Type B pancreatic cell (in vitro differentiated cells): ENCODE data around the gene POLRMT. TPM values are rescaled to one million over a fixed set of nuclear protein-coding genes. Genes with fewer than 3 reads are reported as not detected.

ENCODE experiments used
- DNase-seq: peaks from one replicate; pipeline ENCODE4 v3.0.0; 2021; ENCODE audit warnings: mixed read lengths; ENCODE audit not compliant: unreplicated experiment; ENCODE audit errors: extremely low spot score
- H3K27ac Mint-ChIP-seq: 2 replicates; pipeline ENCODE4 v1.8.0; 2021; ENCODE audit warnings: mild to moderate bottlenecking, mixed read lengths
- H3K27me3 Mint-ChIP-seq: 2 replicates; pipeline ENCODE4 v1.8.0; 2021; ENCODE audit warnings: mixed read lengths
- H3K36me3 Mint-ChIP-seq: 2 replicates; pipeline ENCODE4 v1.8.0; 2021; ENCODE audit warnings: mixed read lengths
- H3K4me1 Mint-ChIP-seq: one replicate; pipeline ENCODE4 v1.8.0; 2021; ENCODE audit warnings: mixed read lengths; ENCODE audit not compliant: unreplicated experiment
- H3K4me3 Mint-ChIP-seq: 2 replicates; pipeline ENCODE4 v1.8.0; 2021; ENCODE audit warnings: mild to moderate bottlenecking, mixed read lengths
- H3K9me3 Mint-ChIP-seq: 2 replicates; pipeline ENCODE4 v1.8.0; 2021; ENCODE audit warnings: mixed read lengths
- CTCF ChIP-seq: fragments of 200-600 bp; sonication (generic); conservative IDR thresholded peaks from 2 replicates; pipeline ENCODE4 v1.5.0; 2021; ENCODE audit warnings: antibody characterized with exemption, mild to moderate bottlenecking
- total RNA-seq: library from RNA; stranded (reverse); gene quantifications from 2 replicates; pipeline ENCODE4 v1.2.1, GENCODE V29; 2021; ENCODE audit warnings: low replicate concordance

Gene POLRMT
- total RNA-seq, 1 donor from 2014 or later = 59.8 TPM

GRCh38 chr19:617551-618246, 15.6 kb downstream of the POLRMT start:
- no peak for TF ChIP-seq CTCF
- Mint-ChIP-seq H3K4me1 (no peaks in the 10 kb centered on the region), H3K27me3 (no peaks in the 10 kb centered on the region), H3K27ac (no peak overlapping the region), H3K9me3 (no peaks in the 10 kb centered on the region), H3K36me3 (peaks cover 10% of the 10 kb centered on the region), H3K4me3 (no peak overlapping the region)
- DNase-seq = no peak

DNA sequence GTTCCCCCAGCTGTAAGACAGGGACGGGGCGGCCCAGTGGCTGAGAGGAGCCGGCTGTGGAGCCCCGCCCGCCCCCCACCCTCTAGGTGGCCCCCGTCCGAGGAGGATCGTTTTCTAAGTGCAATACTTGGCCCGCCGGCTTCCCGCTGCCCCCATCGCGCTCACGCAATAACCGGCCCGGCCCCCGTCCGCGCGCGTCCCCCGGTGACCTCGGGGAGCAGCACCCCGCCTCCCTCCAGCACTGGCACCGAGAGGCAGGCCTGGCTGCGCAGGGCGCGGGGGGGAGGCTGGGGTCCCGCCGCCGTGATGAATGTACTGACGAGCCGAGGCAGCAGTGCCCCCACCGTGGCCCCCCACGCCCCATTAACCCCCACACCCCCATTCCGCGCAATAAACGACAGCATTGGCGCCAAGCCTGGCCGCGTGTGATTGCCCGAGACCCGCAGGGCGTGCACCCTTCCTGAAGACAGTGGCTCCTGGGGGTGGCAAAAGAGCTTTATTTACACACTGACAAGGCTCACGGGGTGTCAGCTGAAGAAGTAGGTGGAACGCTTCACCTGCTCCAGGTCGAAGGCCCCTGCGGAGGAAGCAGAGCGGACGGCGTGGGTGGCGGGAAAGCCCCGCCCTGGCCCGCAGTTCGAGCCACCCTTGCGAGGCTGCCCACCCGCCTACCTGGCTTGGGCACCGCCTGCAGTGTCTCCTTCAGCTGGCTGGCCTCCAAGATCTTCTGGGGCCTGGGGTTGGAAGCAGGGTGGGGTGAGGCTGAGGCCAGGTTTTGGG, 16.4 kb downstream of the POLRMT start:
- Mint-ChIP-seq H3K27me3 (no peaks in the 10 kb centered on the region), H3K9me3 (no peaks in the 10 kb centered on the region), H3K36me3 (peaks cover 10% of the 10 kb centered on the region), H3K4me3 (no peak overlapping the region), H3K27ac (no peak overlapping the region), H3K4me1 (no peaks in the 10 kb centered on the region)
- no peak for TF ChIP-seq CTCF
- DNase-seq = no peak

- TF ChIP-seq CTCF = no peak
- no peaks in the 10 kb centered on the region for H3K9me3 Mint-ChIP-seq
Measured at GRCh38 chr19:616062-616700, 17.2 kb downstream of the POLRMT start.

GRCh38 chr19:615619-616018, 17.7 kb downstream of the POLRMT start:
- Mint-ChIP-seq H3K36me3 (peaks cover 10% of the 10 kb centered on the region), H3K4me3 (no peak overlapping the region), H3K27ac (no peak overlapping the region), H3K27me3 (no peaks in the 10 kb centered on the region), H3K9me3 (no peaks in the 10 kb centered on the region), H3K4me1 (peaks cover 5% of the 10 kb centered on the region)
- no peak for DNase-seq
- TF ChIP-seq CTCF = no peak

More at GRCh38 chr19:616062-616700, 17.2 kb downstream of the POLRMT start:
- Mint-ChIP-seq H3K27me3 (no peaks in the 10 kb centered on the region), H3K27ac (no peak overlapping the region), H3K36me3 (peaks cover 10% of the 10 kb centered on the region), H3K4me1 (peaks cover under 1% of the 10 kb centered on the region), H3K4me3 (no peak overlapping the region)
- DNase-seq = no peak

GRCh38 chr19:613732-614567, 19.4 kb downstream of the POLRMT start:
- Mint-ChIP-seq H3K27me3 (no peaks in the 10 kb centered on the region), H3K27ac (no peak overlapping the region)

More at GRCh38 chr19:613732-614567, 19.4 kb downstream of the POLRMT start:
- no peak overlapping the region for H3K4me3 Mint-ChIP-seq
- H3K36me3 Mint-ChIP-seq = peaks cover 10% of the 10 kb centered on the region
- no peak for DNase-seq
- no peak for TF ChIP-seq CTCF
- no peaks in the 10 kb centered on the region for H3K9me3 Mint-ChIP-seq
- H3K4me1 Mint-ChIP-seq = peaks cover 5% of the 10 kb centered on the region
